Measurements from ENCODE around the gene INTS7. TPM values are rescaled to one million over a fixed set of nuclear protein-coding genes. Genes with fewer than 3 reads are reported as not detected.
A peak's percentile ranks its signal among the peaks of the same experiment; 100 is the strongest.

The INTS7 gene
- 19.1 and 19.9 TPM in 2 replicates for total RNA-seq

DNA sequence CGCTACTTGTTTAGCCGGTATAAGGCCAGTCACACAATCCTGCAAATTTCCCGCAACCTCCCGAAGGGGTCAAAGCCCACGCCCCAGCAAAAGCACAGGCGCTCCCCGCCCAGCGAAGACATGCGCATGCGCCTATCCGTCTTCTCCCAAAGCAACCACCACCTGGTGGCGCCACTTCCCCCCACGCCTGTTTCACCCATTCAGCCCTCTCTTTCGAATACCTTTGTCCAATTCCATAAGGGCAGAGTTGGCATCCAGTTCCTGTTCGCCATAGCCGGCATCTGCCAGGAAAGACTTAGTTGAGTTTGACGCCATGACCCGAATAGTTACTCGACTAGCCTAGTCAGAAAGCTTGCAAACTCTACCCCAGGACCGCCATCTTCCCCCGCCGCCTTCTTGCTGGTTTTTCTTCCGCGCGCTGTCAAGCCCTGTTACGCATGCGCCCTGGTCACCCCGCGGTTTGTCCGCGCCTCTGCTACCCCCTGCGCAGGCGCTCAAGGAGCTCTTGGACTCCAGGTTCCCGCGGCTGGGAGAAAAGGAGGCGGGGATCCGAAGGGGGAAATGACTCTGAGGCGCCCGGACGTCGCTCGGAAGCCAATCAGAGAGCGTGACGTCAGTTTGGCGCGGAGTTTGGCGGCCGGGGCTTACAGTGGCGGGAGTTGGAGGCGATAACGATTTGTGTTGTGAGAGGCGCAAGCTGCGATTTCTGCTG, at the start of gene INTS7, which contains the start of gene DTL:
INTS7 (minus strand) TSS at position 435 of the 712 bp plus-strand sequence; CDS start at position 315, 120 bp downstream.
DTL (plus strand) TSS at position 626 of the 712 bp plus-strand sequence. CDS start 143 bp downstream, outside the sequence.
- CTCF ChIA-PET = interaction anchor here (0.7 to 3.1 kb wide), 22 partner anchors 14 to 979 kb away, joined by 3 to 44 read pairs (median 4); partner anchors contain the start of genes NSL1 and PACC1
- Mint-ChIP-seq H3K9me3 (no peaks in the 10 kb centered on the region), H3K27ac (peak within 1 kb of the TSS; percentile 99), H3K4me3 (peak within 1 kb of the TSS; percentile 99), H3K27me3 (no peaks in the 10 kb centered on the region), H3K36me3 (ENCODE audit: low read depth) (peaks cover 21% of the 10 kb centered on the region), H3K4me1 (peaks cover 58% of the 10 kb centered on the region)
- peak; percentile 38 for TF ChIP-seq CTCF (IDR thresholded peaks at IDR 0.05)
- ATAC-seq (ENCODE audit: low read depth) (peak; percentile 86), DNase-seq (peak; percentile 93)
- POLR2A ChIA-PET = interaction anchor here (0.5 to 2.5 kb wide), 18 partner anchors 9 to 969 kb away, joined by 3 to 26 read pairs (median 6); partner anchors contain the start of genes ATF3, FLVCR1, NEK2 and PPP2R5A
- intact Hi-C loops (cut with micrococcal nuclease) = loop anchor here (1.0 to 10.0 kb wide), 14 partner anchors 23 to 980 kb away; partner anchors contain the start of genes ANGEL2, ATF3, LPGAT1 and NSL1

GRCh38 chr1:212082765-212083406, 47.5 kb upstream of the INTS7 start:
- Mint-ChIP-seq H3K36me3 (ENCODE audit: low read depth) (no peaks in the 10 kb centered on the region), H3K4me1 (no peaks in the 10 kb centered on the region), H3K4me3 (no peak overlapping the region), H3K9me3 (no peaks in the 10 kb centered on the region), H3K27ac (no peak overlapping the region), H3K27me3 (no peaks in the 10 kb centered on the region)
- ATAC-seq (ENCODE audit: low read depth) = no peak
- ChIA-PET POLR2A (no interaction called here), CTCF (interaction anchor here (1.7 kb wide), 1 partner anchor 12 kb away, joined by 6 read pairs; no protein-coding TSS in a partner anchor)
- TF ChIP-seq CTCF (IDR thresholded peaks at IDR 0.05) = no peak
- intact Hi-C loops (cut with micrococcal nuclease) = no loop called here
- DNase-seq = no peak

- Mint-ChIP-seq H3K4me3 (no peak overlapping the region), H3K36me3 (ENCODE audit: low read depth) (no peaks in the 10 kb centered on the region), H3K27me3 (no peaks in the 10 kb centered on the region), H3K4me1 (no peaks in the 10 kb centered on the region), H3K9me3 (no peaks in the 10 kb centered on the region), H3K27ac (no peak overlapping the region)
- no peak for TF ChIP-seq CTCF (IDR thresholded peaks at IDR 0.05)
- no peak for ATAC-seq (ENCODE audit: low read depth)
- POLR2A ChIA-PET = no interaction called here
- DNase-seq = no peak
- intact Hi-C loops (cut with micrococcal nuclease) = no loop called here
- CTCF ChIA-PET = interaction anchor here (0.8 kb wide), 1 partner anchor 8 kb away, joined by 4 read pairs; no protein-coding TSS in a partner anchor
These were observed 43.5 kb upstream of the INTS7 start for GRCh38 chr1:212078826-212079225.

DNA sequence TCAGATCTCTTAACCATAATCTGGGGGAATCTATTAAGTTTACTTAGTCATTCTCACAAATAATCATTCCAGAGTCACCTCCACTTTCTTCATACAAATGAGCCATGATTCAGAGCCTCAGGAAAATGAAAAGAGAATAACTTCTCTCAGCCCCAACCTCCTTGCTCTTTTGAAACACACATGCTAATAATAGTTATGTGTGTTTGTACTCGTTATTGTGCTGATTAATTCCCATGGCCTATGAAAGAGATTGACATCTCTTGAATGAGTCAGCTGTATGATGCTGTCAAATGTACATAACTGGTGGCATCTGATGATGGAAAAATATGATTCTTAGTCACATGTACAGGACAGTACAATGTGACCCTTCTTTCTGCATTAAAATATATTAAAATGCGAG, 41.7 kb upstream of the INTS7 start:
- Mint-ChIP-seq H3K27ac (no peak overlapping the region), H3K27me3 (no peaks in the 10 kb centered on the region), H3K4me3 (no peak overlapping the region), H3K36me3 (ENCODE audit: low read depth) (no peaks in the 10 kb centered on the region), H3K9me3 (no peaks in the 10 kb centered on the region), H3K4me1 (no peaks in the 10 kb centered on the region)
- DNase-seq = no peak
- TF ChIP-seq CTCF (IDR thresholded peaks at IDR 0.05) = no peak
- ATAC-seq (ENCODE audit: low read depth) = no peak
- ChIA-PET CTCF (no interaction called here), POLR2A (no interaction called here)
- intact Hi-C loops (cut with micrococcal nuclease) = no loop called here

- ChIA-PET CTCF (interaction anchor here (1.1 kb wide), 1 partner anchor 381 kb away, joined by 4 read pairs; no protein-coding TSS in a partner anchor), POLR2A (no interaction called here)
- TF ChIP-seq CTCF (IDR thresholded peaks at IDR 0.05) = no peak
- no peak overlapping the region for H3K4me3 Mint-ChIP-seq
- intact Hi-C loops (cut with micrococcal nuclease) = loop anchor here (5.0 kb wide), 1 partner anchor 922 kb away; no protein-coding TSS in a partner anchor
- H3K27me3 Mint-ChIP-seq = no peaks in the 10 kb centered on the region
- H3K27ac Mint-ChIP-seq = no peak overlapping the region
- ATAC-seq (ENCODE audit: low read depth) (no peak), DNase-seq (no peak)
- no peaks in the 10 kb centered on the region for H3K4me1 Mint-ChIP-seq
- no peaks in the 10 kb centered on the region for H3K9me3 Mint-ChIP-seq
- no peaks in the 10 kb centered on the region for H3K36me3 Mint-ChIP-seq (ENCODE audit: low read depth)
These were observed 39.5 kb upstream of the INTS7 start for GRCh38 chr1:212074856-212075255.

All from activated B cell treated with CpG ODN at 0.5 μM for 24 hours (primary cell).